ENCODE results near the gene LHX2.

DNA sequence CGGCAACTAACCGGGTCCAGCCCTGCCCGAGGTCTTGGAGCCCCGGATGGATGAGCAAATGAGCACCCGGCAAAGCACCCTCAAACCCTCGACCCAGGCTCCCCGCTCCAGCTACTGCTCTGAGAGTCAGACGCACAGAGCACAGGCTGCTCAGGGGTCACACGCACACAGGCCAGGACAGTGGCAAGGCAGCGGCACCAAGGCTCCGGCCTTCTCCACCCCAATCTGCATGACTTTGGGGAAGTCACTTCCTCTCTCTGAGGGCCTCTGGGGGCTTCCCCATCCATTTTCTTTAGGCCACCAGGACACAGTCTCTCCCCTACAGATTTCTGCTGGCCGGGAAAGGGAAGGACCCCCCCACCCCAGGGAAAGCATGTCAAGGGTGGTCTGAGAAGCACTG lies 18.0 kb downstream of the LHX2 start:
- TF ChIP-seq ARID2 (IDR thresholded peaks at IDR 0.05) (no peak), CTCF (IDR thresholded peaks at IDR 0.05 in 2 of 3, conservative IDR thresholded peaks at IDR 0.05 in 1 of 3; ENCODE audit: insufficient read depth in 2 of 3, low read depth in 1 of 3, low read length in 3 of 3) (no peak), HNRNPH1 (optimal IDR thresholded peaks at IDR 0.05; ENCODE audit: low read depth, low read length) (no peak), POLR2A (conservative IDR thresholded peaks at IDR 0.05) (no peak), TFAP4 (CRISPR knock-in tag; IDR thresholded peaks at IDR 0.05; ENCODE audit: borderline replicate concordance) (no peak), TSHZ1 (CRISPR knock-in tag; IDR thresholded peaks at IDR 0.05) (no peak), ZNF766 (CRISPR knock-in tag; conservative IDR thresholded peaks at IDR 0.05) (no peak), HNRNPLL (IDR thresholded peaks at IDR 0.05; ENCODE audit: low read depth, low read length, poor library complexity, severe bottlenecking) (no peak), SAFB2 (IDR thresholded peaks at IDR 0.05; ENCODE audit: borderline replicate concordance, low read depth, low read length, severe bottlenecking) (no peak), HDAC8 (tag; IDR thresholded peaks at IDR 0.05) (no peak), ZNF354B (CRISPR knock-in tag; IDR thresholded peaks at IDR 0.05) (no peak)
